HuH-7 (cell line): ENCODE results near the gene FOXS1.
"Not testable (repeated sequence)": the region's sequence is repeated elsewhere in the genome, so short reads cannot be mapped to it uniquely, and the experiment has no call there.

Experiments used
- DNase-seq: peaks from one replicate; pipeline ENCODE4 v3.0.0; 2011; ENCODE audit warnings: low spot score

Gene FOXS1

GRCh38 chr20:31821427-31821826 lies 24.0 kb downstream of the FOXS1 start:
- no peak for DNase-seq

GRCh38 chr20:31820228-31820627 lies 25.2 kb downstream of the FOXS1 start:
- DNase-seq: no peak

GRCh38 chr20:31819083-31819784 lies 26.2 kb downstream of the FOXS1 start, which contains the start of gene MYLK2:
Gene MYLK2, plus strand, starts transcription at chr20:31819356. Its CDS starts 225 bp downstream, at chr20:31819581.
- DNase-seq: peak; percentile 2

- DNase-seq: peak; percentile 11
Observed at GRCh38 chr20:31818376-31818908, 27.0 kb downstream of the FOXS1 start.

- DNase-seq: no peak
Observed at GRCh38 chr20:31817461-31817860, 27.9 kb downstream of the FOXS1 start.

- DNase-seq: no peak
Observed at GRCh38 chr20:31816221-31816620, 29.2 kb downstream of the FOXS1 start.

- no peak for DNase-seq
Observed at GRCh38 chr20:31815408-31816188, 29.8 kb downstream of the FOXS1 start.

- DNase-seq: not testable (repeated sequence)
Observed at GRCh38 chr20:31814142-31814541, 31.3 kb downstream of the FOXS1 start.

- DNase-seq: no peak
Observed at GRCh38 chr20:31813611-31814010, 31.8 kb downstream of the FOXS1 start.

- DNase-seq: no peak
Observed at GRCh38 chr20:31811796-31812728, 33.3 kb downstream of the FOXS1 start.

- DNase-seq: no peak
Observed at GRCh38 chr20:31811198-31811597, 34.2 kb downstream of the FOXS1 start.

GRCh38 chr20:31809661-31810060 lies 35.7 kb downstream of the FOXS1 start:
- no peak for DNase-seq

- no peak for DNase-seq
Observed at GRCh38 chr20:31808481-31808880, 36.9 kb downstream of the FOXS1 start.

GRCh38 chr20:31806564-31807355 lies 38.6 kb downstream of the FOXS1 start:
- no peak for DNase-seq

GRCh38 chr20:31803552-31804291 lies 41.7 kb downstream of the FOXS1 start:
- no peak for DNase-seq

GRCh38 chr20:31801508-31801907 lies 43.9 kb downstream of the FOXS1 start:
- no peak for DNase-seq

GRCh38 chr20:31797364-31797763 lies 48.0 kb downstream of the FOXS1 start:
- no peak for DNase-seq
